Left lung (tissue), 10 donors: Measurements from ENCODE around the gene RGS3. TPM values are rescaled to one million over a fixed set of nuclear protein-coding genes. Genes with fewer than 3 reads are reported as not detected.

Experiments used
- ATAC-seq: fragments of 200-7000 bp; cut with Tn5 transposase; one replicate; pipeline ENCODE4 v1.9.1; 2020; ENCODE audit warnings: moderate library complexity
- DNase-seq, 4 donors: peaks; one replicate each; pipeline ENCODE4 v3.0.0-alpha.2; 2013 to 2020
- H3K27ac ChIP-seq, 2 donors: fragments of 200-600 bp; sonication (generic) in 1 of 2; one replicate each; pipeline versions ENCODE4 v1.5.0 to v1.8.0; 2020 to 2021
- H3K27me3 ChIP-seq, 2 donors: fragments of 200-600 bp; sonication (generic) in 1 of 2; one replicate each; pipeline versions ENCODE4 v1.5.0 to v1.8.0; 2020 to 2021
- H3K36me3 ChIP-seq, 2 donors: fragments of 200-600 bp; sonication (generic) in 1 of 2; one replicate each; pipeline versions ENCODE4 v1.5.0 to v1.8.0; 2020 to 2021
- H3K4me1 ChIP-seq, 2 donors: fragments of 200-600 bp; one replicate each; pipeline ENCODE4 v1.8.0; 2021
- H3K4me3 ChIP-seq, 2 donors: fragments of 200-600 bp; sonication (generic) in 1 of 2; one replicate each; pipeline versions ENCODE4 v1.5.0 to v1.8.0; 2020 to 2021; ENCODE audit warnings: mild to moderate bottlenecking in 1 of 2
- H3K9me3 ChIP-seq, 2 donors: fragments of 200-600 bp; sonication (generic) in 1 of 2; one replicate each; pipeline versions ENCODE4 v1.5.0 to v1.8.0; 2020 to 2021
- CTCF ChIP-seq, 2 donors: fragments of 200-600 bp; sonication (generic) in 1 of 2; IDR thresholded peaks; one replicate each; pipeline versions ENCODE4 v1.5.0 to v1.8.0; 2021; ENCODE audit warnings: antibody characterized with exemption in 2 of 2
- intact Hi-C, 2 donors: fragments of 100-400 bp; cut with DNase I; formaldehyde crosslinking; loops; one replicate each; pipeline versions ENCODE4 v1.11.2 to v1.14.2; 2022
- polyA plus RNA-seq, 6 donors: library from polyadenylated mRNA; unstranded; fragments of 120-200 nt; gene quantifications; one replicate each; pipeline ENCODE4 v1.2.1, GENCODE V29; 2013; ENCODE audit not compliant: insufficient read length in 6 of 6
- total RNA-seq, 2 donors: library from RNA; stranded (reverse); fragmentation: NEBNext Ultra II Directional; extraction: Animal tissue kit (Norgen Biotek cat#: 25700); gene quantifications; one replicate each; pipeline ENCODE4 v1.2.1, GENCODE V29; 2021
- donor health status: DM: no; HTN: yes; CAD: no.
- donor health status: DM: no; HTN: no; CAD: no.

RGS3 gene
- total and polyA plus RNA-seq, 8 donors = 69.6 to 96.9 (median 77.4) TPM

DNA sequence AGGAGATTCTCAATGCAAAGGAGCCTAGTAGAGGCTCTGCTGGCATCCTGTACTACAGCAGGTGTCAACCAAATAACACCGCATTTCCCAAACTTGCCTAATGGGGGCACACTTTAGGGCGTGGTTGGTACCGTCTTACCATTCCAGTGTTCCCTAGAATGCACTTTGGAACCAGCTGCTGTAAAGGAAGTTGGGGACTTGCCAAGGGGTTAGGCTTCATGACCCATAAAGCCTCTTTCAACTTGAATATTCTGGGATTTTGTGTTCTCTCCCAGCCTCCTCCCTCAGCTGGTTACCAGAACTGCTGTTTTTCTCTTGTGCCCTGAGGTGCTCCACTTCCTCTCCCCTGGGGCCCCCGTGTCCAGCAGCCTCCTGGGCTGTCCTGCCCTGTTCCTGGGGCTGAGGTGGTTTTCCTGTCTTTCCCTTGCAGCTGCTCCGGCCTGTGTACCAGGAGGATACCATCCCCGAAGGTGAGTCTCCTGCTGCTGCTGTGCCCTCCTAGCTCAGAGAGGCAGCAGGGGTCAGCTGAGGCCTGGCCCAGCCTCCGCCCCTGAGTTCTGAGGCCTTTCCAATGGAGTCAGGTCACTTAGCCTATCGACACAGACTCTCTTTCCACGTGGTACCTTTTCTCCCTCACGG, 44.7 kb downstream of the RGS3 start:
- no peak for ATAC-seq
- peaks cover 0 to 11% of the 10 kb centered on the region in 2 donors for H3K36me3 ChIP-seq
- no peak overlapping the region for H3K4me3 ChIP-seq
- intact Hi-C loops = no loop called here
- peaks cover 2 to 41% of the 10 kb centered on the region in 2 donors for H3K4me1 ChIP-seq
- no peaks in the 10 kb centered on the region for H3K27me3 ChIP-seq
- DNase-seq = no peak
- H3K9me3 ChIP-seq = no peaks in the 10 kb centered on the region
- no peak for TF ChIP-seq CTCF (IDR thresholded peaks at IDR 0.05)
- H3K27ac ChIP-seq = no peak overlapping the region

DNA sequence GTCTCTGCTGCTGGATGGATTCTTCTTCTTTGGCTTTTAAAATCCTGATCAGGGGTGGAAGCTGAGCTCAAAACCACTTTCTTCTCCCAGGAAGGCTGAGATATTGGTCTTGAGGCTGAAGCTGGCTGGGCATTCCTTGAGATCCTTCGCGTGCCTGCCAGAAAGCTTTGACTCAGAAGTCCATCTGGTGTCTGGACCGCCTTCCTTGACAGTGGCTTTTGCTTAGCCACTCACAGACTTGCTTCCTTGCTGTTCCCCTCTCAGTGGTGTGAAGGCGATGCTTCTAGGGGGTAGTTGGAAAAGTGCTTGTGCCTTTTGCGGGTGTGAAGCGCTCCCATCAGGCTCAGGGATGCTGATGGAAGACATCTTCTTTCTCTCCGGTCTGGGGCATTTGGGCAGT, 45.9 kb downstream of the RGS3 start:
- Histone ChIP-seq H3K9me3 (no peaks in the 10 kb centered on the region), H3K27ac (no peak overlapping the region), H3K4me3 (no peak overlapping the region), H3K27me3 (no peaks in the 10 kb centered on the region), H3K4me1 (peaks cover 2 to 31% of the 10 kb centered on the region in 2 donors), H3K36me3 (peaks cover 0 to 13% of the 10 kb centered on the region in 2 donors)
- intact Hi-C loops = no loop called here
- no peak for TF ChIP-seq CTCF (IDR thresholded peaks at IDR 0.05)
- no peak for DNase-seq
- ATAC-seq = peak; percentile 21

- TF ChIP-seq CTCF (IDR thresholded peaks at IDR 0.05) = no peak
- Histone ChIP-seq H3K4me1 (peaks cover 2 to 20% of the 10 kb centered on the region in 2 donors), H3K4me3 (no peak overlapping the region), H3K27me3 (no peaks in the 10 kb centered on the region), H3K9me3 (no peaks in the 10 kb centered on the region), H3K36me3 (peaks cover 0 to 15% of the 10 kb centered on the region in 2 donors), H3K27ac (no peak overlapping the region)
- peak; percentile 37 for ATAC-seq
- intact Hi-C loops = no loop called here
- DNase-seq = no peak
These were observed 47.6 kb downstream of the RGS3 start for GRCh38 chr9:113511047-113511521.

- H3K27ac ChIP-seq = no peak overlapping the region
These were observed 48.6 kb downstream of the RGS3 start for GRCh38 chr9:113511856-113512761.

More at GRCh38 chr9:113511856-113512761, 48.6 kb downstream of the RGS3 start:
- no peaks in the 10 kb centered on the region for H3K9me3 ChIP-seq
- DNase-seq = peak in 1 of 4 donors; percentile 66
- H3K36me3 ChIP-seq = peaks cover 0 to 10% of the 10 kb centered on the region in 2 donors
- H3K4me3 ChIP-seq = no peak overlapping the region
- intact Hi-C loops = no loop called here
- no peak for TF ChIP-seq CTCF (IDR thresholded peaks at IDR 0.05)
- H3K4me1 ChIP-seq = peaks cover 2 to 18% of the 10 kb centered on the region in 2 donors
- ATAC-seq = peak; percentile 8
- no peaks in the 10 kb centered on the region for H3K27me3 ChIP-seq
